OCI-LY7 (cell line): ENCODE measurements around the gene TBL1XR1. TPM values are rescaled to one million over a fixed set of nuclear protein-coding genes. Genes with fewer than 3 reads are reported as not detected.

Experiments
- BruUV-seq: library from RNA; stranded (reverse); fragments of 400-500 nt; replicated peaks from 2 replicates; lab custom pipeline; 2021; lab: Mats Ljungman, UMichigan
- CTCF ChIA-PET: fragments of 300-600 bp; sonication (Branson Sonifier 250); formaldehyde crosslinking; loops from one replicate; lab custom pipeline; 2022; ENCODE audit warnings: antibody characterized with exemption; ENCODE audit not compliant: unreplicated experiment; lab: Charles Lee
- POLR2A ChIA-PET: fragments of 300-600 bp; sonication (Branson Sonifier 250); formaldehyde crosslinking; loops from one replicate; lab custom pipeline; 2022; ENCODE audit warnings: antibody characterized with exemption; lab: Charles Lee
- DNase-seq: peaks from one replicate; pipeline ENCODE4 v3.0.0-alpha.2; 2015; ENCODE audit warnings: low spot score
- H2AFZ ChIP-seq: fragments of 200-600 bp; sonication (generic), shearing (Covaris generic); 2 replicates; pipeline ENCODE4 v1.6.1; 2014; ENCODE audit warnings: mild to moderate bottlenecking, antibody characterized with exemption, low read length, moderate library complexity
- H3K27ac ChIP-seq: fragments of 200-600 bp; sonication (generic); 2 replicates; pipeline ENCODE4 v1.5.1; 2014; ENCODE audit warnings: mixed run types, low read depth, mild to moderate bottlenecking, moderate library complexity, low read length, inconsistent platforms; ENCODE audit not compliant: poor library complexity, severe bottlenecking
- H3K36me3 ChIP-seq: fragments of 200-600 bp; sonication (generic); 2 replicates; pipeline ENCODE4 v1.6.1; 2014; ENCODE audit warnings: mild to moderate bottlenecking, antibody characterized with exemption, low read length, moderate library complexity, mixed read lengths; ENCODE audit not compliant: insufficient read depth
- H3K4me1 ChIP-seq: fragments of 200-600 bp; sonication (generic); 2 replicates; pipeline ENCODE4 v1.5.1; 2014; ENCODE audit warnings: mild to moderate bottlenecking, low read length; ENCODE audit not compliant: insufficient read depth, poor library complexity, severe bottlenecking
- H3K4me2 ChIP-seq: fragments of 200-600 bp; sonication (generic); 2 replicates; pipeline ENCODE4 v1.6.1; 2014; ENCODE audit warnings: mild to moderate bottlenecking, low read length
- H3K4me3 ChIP-seq: fragments of 200-600 bp; sonication (generic); 2 replicates; pipeline ENCODE4 v1.5.1; 2014; ENCODE audit warnings: mild to moderate bottlenecking, low read depth, low read length; ENCODE audit not compliant: poor library complexity, severe bottlenecking
- H3K79me2 ChIP-seq: fragments of 200-600 bp; sonication (generic); 2 replicates; pipeline ENCODE4 v1.6.1; 2016; ENCODE audit warnings: low read depth, mild to moderate bottlenecking, low read length, moderate library complexity, mixed read lengths; ENCODE audit not compliant: insufficient read depth
- H3K9me2 ChIP-seq: fragments of 200-600 bp; sonication (generic); 2 replicates; pipeline ENCODE4 v1.6.1; 2016; ENCODE audit warnings: mild to moderate bottlenecking, low read length, mixed read lengths; ENCODE audit not compliant: insufficient read depth
- H3K9me3 ChIP-seq: fragments of 200-600 bp; sonication (generic); 2 replicates; pipeline ENCODE4 v1.6.1; 2014; ENCODE audit warnings: mild to moderate bottlenecking, mixed run types, low read length, mixed read lengths
- H4K20me1 ChIP-seq: fragments of 200-600 bp; sonication (generic); 2 replicates; pipeline ENCODE4 v1.6.1; 2014; ENCODE audit warnings: mild to moderate bottlenecking, antibody characterized with exemption, low read length, moderate library complexity, mixed read lengths; ENCODE audit not compliant: insufficient read depth
- EZH2phosphoT487 ChIP-seq: fragments of 200-600 bp; sonication (generic); IDR thresholded peaks from 2 replicates; pipeline ENCODE4 v1.6.1; 2018; ENCODE audit warnings: low read depth, borderline replicate concordance, mild to moderate bottlenecking, mixed run types, antibody characterized with exemption, low read length, moderate library complexity, mixed read lengths
- intact Hi-C: fragments of 100-400 bp; cut with micrococcal nuclease; formaldehyde crosslinking; loops from one replicate; pipeline ENCODE4 v1.10.0; 2022; ENCODE audit not compliant: unreplicated experiment
- total RNA-seq, 2 experiments: library from RNA; depleted of rRNA in 1 of 2; stranded (reverse); fragments of >200 nt in 1 of 2; shearing (Covaris generic) in 1 of 2; gene quantifications; 2 replicates each; pipeline ENCODE4 v1.2.3, GENCODE V29; 2014 to 2022
- TF ChIP-seq, protein P1 (sequence below): fragments of 200-600 bp; sonication (generic); conservative IDR thresholded peaks from 2 replicates; pipeline ENCODE4 v1.5.1; 2014; ENCODE audit warnings: mild to moderate bottlenecking, antibody characterized with exemption, low read length, moderate library complexity, mixed read lengths

The TBL1XR1 gene
- total RNA-seq, 2 experiments from 2014 or later, result 103 to 158 TPM

- TF ChIP-seq EZH2phosphoT487, result no peak
- TF ChIP-seq, protein P1, sequence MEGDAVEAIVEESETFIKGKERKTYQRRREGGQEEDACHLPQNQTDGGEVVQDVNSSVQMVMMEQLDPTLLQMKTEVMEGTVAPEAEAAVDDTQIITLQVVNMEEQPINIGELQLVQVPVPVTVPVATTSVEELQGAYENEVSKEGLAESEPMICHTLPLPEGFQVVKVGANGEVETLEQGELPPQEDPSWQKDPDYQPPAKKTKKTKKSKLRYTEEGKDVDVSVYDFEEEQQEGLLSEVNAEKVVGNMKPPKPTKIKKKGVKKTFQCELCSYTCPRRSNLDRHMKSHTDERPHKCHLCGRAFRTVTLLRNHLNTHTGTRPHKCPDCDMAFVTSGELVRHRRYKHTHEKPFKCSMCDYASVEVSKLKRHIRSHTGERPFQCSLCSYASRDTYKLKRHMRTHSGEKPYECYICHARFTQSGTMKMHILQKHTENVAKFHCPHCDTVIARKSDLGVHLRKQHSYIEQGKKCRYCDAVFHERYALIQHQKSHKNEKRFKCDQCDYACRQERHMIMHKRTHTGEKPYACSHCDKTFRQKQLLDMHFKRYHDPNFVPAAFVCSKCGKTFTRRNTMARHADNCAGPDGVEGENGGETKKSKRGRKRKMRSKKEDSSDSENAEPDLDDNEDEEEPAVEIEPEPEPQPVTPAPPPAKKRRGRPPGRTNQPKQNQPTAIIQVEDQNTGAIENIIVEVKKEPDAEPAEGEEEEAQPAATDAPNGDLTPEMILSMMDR, result no peak
- no peak overlapping the region for H3K27ac ChIP-seq
- H4K20me1 ChIP-seq, result no peaks in the 10 kb centered on the region
- ChIA-PET CTCF (no interaction called here), POLR2A (interaction anchor here (0.6 to 0.8 kb wide), 4 partner anchors 14 to 319 kb away, joined by 3 to 4 read pairs (median 4); no protein-coding TSS in a partner anchor)
- H3K79me2 ChIP-seq, result no peaks in the 10 kb centered on the region
- no peak overlapping the region for H3K4me3 ChIP-seq
- no peak for DNase-seq
- no peaks in the 10 kb centered on the region for H3K9me2 ChIP-seq
- no peak overlapping the region for H2AFZ ChIP-seq
- intact Hi-C loops, result no loop called here
- H3K36me3 ChIP-seq, result no peaks in the 10 kb centered on the region
- no peaks in the 10 kb centered on the region for H3K9me3 ChIP-seq
- no peaks in the 10 kb centered on the region for H3K4me1 ChIP-seq
- BruUV-seq, result no TSS peak
- H3K4me2 ChIP-seq, result no peak overlapping the region
These were observed 209.2 kb downstream of the TBL1XR1 start for GRCh38 chr3:176987901-176988650.

DNA sequence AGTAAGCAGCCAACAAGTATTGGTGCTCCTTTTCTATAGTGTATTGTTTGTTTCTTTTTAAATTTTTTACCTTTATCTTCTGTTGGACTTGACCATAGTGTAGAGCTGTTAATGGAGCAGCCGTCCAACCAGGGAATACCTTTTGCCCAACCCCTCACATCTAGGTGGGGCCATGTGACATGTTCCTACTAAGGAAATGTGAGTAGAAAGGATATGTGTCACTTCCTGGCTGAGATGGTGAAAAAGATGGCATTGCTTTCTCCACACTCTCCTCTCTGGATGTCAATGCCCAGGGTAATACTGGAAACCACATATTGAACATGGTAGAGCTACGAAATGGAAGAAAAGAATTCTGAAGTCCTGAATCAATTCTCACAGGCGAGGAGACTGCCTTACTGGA lies 218.8 kb downstream of the TBL1XR1 start:
- intact Hi-C loops, result no loop called here
- POLR2A ChIA-PET, result interaction anchor here (0.6 kb wide), 1 partner anchor 14 kb away, joined by 4 read pairs; no protein-coding TSS in a partner anchor
- Histone ChIP-seq H4K20me1 (no peaks in the 10 kb centered on the region), H3K4me3 (no peak overlapping the region), H3K4me2 (no peak overlapping the region), H3K79me2 (no peaks in the 10 kb centered on the region), H3K4me1 (no peaks in the 10 kb centered on the region), H3K9me3 (no peaks in the 10 kb centered on the region), H3K36me3 (no peaks in the 10 kb centered on the region), H2AFZ (no peak overlapping the region), H3K9me2 (no peaks in the 10 kb centered on the region), H3K27ac (no peak overlapping the region)
- no peak for TF ChIP-seq EZH2phosphoT487
- no peak for DNase-seq
- BruUV-seq, result no TSS peak
- CTCF ChIA-PET, result no interaction called here

GRCh38 chr3:176977331-176977730 lies 220.0 kb downstream of the TBL1XR1 start:
- Histone ChIP-seq H3K9me2 (no peaks in the 10 kb centered on the region), H3K9me3 (no peaks in the 10 kb centered on the region), H4K20me1 (no peaks in the 10 kb centered on the region), H3K4me2 (no peak overlapping the region), H3K36me3 (no peaks in the 10 kb centered on the region), H3K4me3 (no peak overlapping the region), H3K4me1 (no peaks in the 10 kb centered on the region), H3K79me2 (no peaks in the 10 kb centered on the region), H3K27ac (no peak overlapping the region), H2AFZ (no peak overlapping the region)
- POLR2A ChIA-PET, result interaction anchor here (1.3 kb wide), 1 partner anchor 12 kb away, joined by 5 read pairs; no protein-coding TSS in a partner anchor
- intact Hi-C loops, result no loop called here
- DNase-seq, result no peak
- no TSS peak for BruUV-seq
- TF ChIP-seq, protein P1, result no peak
- no peak for TF ChIP-seq EZH2phosphoT487
- CTCF ChIA-PET, result no interaction called here
